ENCODE results near the gene ABCA4. TPM values are rescaled to one million over a fixed set of nuclear protein-coding genes. Genes with fewer than 3 reads are reported as not detected.

The ABCA4 gene
- total and polyA plus RNA-seq, 2 of the 8 experiments (the other 6 are each of a cell fraction or from before 2014, with no cell fraction given): 0.06 TPM; not detected in 1

DNA sequence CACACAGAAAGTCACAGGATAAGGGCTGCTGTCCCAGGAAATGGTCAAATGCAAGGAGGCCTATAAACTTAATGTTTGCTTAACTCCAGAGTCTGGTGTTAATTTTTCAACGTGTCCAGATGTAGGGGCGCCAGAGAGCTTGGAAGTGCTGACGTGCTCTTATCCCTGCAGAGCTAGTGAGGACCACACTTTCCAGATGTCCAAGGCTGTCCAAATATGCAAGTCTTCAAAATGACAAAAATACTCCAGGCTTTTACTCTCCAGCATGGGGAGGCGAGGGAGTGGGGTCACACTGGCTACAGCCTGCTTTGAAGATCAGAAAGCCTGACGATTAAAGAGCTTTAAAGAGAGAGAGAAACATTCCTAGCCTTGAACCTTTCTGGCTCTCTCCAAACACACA lies 57.6 kb downstream of the ABCA4 start (continued):
- peak; percentile 49 to 64 for TF ChIP-seq RAD21 (IDR thresholded peaks at IDR 0.05 in 1 of 2, conservative IDR thresholded peaks at IDR 0.05 in 1 of 2; ENCODE audit: low read depth in 2 of 2, low read length in 2 of 2)
- TF ChIP-seq POLR2A (IDR thresholded peaks at IDR 0.05; ENCODE audit: control extremely low read depth in 1 of 2, low read depth in 2 of 2, low read length in 2 of 2): no peak
- TF ChIP-seq NRF1 (IDR thresholded peaks at IDR 0.05; ENCODE audit: low read depth, low read length): no peak
